ENCODE data around the gene ABO.
"Not testable (repeated sequence)": the region's sequence is repeated elsewhere in the genome, so short reads cannot be mapped to it uniquely, and the experiment has no call there.

The ABO gene

DNA sequence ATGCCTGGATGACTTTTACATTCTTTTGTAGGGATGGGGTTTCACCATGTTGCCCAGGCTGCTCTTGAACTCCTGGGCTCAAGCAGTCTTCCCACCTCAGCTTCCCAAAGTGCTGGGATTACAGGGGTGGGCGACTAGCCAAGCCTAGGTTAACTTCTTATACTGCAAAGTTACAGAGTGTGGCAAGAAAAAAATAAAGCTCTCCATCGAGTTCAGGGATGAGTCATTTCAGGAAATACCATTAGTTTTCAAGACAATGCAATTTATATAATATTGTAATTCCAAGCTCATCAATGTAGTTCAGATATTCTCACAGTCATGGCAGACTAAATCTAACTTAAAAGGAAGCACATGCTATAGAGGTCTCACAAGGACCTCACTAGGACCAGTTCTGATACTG is 11.5 kb upstream of the ABO start:
- no peak for DNase-seq

DNA sequence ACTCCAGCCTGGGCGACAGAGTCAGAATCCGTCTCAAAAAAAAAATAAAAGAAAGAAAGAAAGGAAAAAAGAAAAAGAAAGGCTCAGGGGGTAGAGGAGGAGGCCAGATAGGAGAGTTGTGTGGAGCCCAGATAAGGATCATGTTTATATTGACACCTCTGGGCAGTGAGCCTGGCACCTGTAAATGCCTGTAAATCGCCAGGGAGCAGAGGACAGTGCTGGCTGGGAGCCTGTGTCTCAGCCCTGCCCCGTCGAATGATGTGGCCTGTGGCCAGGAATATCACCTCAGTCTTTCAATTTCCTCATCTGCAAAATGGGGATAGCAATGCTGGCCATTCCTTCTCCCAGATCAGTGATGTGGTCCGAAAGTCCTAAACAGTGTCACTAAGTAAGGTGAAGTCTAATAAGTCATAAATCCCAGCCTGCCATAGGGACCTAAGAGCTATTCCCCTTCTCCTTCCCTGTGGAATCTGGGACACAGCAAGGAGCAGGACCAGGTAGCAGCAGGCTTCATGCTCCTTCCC is 10.3 kb upstream of the ABO start:
- DNase-seq, result no peak

DNA sequence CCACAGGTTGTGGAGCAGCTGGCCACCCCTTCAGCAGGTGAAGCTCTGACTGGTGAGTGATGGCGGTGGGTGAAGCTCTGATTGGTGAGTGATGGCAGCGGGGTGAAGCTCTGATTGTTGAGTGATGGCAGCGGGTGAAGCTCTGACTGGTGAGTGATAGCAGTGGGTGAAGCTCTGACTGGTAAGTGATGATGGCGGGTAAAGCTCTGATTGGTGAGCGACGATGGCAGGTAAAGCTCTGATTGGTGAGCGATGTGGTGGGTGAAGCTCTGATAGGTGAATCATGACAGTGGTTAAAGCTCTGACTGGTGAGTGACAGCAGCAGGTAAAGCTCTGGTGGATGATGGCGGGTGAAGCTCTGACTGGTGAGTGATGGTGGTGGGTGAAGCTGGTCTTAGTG is 9.4 kb upstream of the ABO start:
- DNase-seq, result no peak

DNA sequence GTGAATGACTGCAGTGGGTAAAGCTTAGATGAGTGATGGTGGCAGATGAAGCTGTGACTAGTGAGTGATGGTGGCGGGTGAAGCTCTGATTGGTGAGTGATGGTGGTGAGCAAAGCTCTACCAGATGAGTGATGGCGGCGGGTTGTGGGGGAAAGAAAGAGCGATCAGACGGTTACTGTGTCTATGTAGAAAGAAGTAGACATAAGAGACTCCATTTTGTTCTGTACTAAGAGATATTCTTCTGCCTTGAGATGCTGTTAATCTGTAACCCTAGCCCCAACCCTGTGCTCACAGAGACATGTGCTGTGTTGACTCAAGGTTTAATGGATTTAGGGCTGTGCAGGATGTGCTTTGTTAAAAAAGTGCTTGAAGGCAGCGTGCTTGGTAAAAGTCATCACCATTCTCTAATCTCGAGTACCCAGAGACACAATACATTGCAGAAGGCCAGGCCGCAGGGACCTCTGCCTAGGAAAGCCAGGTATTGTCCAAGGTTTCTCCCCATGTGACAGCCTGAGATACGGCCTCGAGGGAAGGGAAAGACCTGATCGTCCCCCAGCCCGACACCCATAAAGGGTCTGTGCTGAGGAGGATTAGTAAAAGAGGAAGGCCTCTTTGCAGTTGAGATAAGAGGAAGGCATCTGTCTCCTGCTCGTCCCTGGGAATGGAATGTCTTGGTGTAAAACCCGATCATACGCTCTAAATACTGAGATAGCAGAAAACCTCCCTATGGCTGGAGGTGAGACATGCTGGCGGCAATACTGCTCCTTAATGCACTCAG is 8.4 kb upstream of the ABO start:
- not testable (repeated sequence) for DNase-seq

DNA sequence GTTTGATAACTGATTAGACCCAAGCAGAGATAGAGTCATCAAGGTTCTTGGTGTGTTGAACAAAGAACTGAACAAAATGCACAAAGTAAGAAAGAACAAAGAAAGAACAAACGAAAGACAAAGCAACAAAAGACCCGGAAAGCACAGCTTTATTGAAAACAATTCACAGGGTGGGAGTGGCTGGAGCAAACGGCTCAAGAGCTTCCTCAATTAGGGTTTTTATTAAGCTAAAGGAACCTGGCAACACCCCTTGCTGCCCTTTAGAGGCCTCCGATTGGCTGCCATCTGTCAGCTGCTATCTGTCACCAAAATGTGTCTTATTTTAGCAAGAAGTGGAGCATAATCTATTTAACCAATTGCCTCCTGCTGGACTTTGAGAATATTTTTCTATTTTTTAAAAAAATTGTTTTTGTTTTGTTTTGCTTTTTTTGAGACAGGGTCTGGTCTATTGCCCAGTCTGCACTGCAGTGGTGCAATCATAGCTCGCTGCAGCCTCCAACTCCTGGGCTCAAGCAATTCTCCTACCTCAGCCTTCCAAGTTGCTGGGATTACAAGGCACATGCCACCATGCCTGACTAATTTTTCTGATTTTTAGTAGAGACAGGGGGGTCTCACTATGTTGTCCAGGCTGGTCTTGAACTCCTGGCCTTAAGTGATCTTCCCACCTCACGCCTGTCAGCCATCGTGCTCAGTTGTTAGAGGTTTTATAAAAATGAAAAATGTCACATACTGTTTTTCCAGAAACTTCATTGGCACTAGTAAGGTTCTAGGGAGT is 7.7 kb upstream of the ABO start:
- no peak for DNase-seq

DNA sequence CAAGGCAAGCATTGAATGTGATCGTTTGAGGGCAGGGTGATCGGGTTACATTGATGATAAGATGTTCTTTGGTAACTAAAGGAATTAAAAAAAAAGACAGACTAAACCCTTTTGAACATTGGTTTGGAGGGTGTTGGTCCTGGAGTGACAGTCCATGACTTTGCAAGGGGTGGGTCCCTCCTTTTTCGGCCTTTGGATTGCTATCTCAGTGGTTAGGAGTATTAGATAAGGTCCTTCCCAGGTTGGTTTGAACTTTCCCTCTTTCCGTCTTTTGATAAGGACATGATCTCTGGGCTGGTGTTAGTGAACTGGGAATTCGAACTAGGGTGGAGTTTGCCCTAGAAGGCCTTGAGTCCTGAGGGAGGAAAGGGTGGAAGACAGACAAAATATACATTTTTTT is 5.4 kb upstream of the ABO start:
- DNase-seq, result no peak

DNA sequence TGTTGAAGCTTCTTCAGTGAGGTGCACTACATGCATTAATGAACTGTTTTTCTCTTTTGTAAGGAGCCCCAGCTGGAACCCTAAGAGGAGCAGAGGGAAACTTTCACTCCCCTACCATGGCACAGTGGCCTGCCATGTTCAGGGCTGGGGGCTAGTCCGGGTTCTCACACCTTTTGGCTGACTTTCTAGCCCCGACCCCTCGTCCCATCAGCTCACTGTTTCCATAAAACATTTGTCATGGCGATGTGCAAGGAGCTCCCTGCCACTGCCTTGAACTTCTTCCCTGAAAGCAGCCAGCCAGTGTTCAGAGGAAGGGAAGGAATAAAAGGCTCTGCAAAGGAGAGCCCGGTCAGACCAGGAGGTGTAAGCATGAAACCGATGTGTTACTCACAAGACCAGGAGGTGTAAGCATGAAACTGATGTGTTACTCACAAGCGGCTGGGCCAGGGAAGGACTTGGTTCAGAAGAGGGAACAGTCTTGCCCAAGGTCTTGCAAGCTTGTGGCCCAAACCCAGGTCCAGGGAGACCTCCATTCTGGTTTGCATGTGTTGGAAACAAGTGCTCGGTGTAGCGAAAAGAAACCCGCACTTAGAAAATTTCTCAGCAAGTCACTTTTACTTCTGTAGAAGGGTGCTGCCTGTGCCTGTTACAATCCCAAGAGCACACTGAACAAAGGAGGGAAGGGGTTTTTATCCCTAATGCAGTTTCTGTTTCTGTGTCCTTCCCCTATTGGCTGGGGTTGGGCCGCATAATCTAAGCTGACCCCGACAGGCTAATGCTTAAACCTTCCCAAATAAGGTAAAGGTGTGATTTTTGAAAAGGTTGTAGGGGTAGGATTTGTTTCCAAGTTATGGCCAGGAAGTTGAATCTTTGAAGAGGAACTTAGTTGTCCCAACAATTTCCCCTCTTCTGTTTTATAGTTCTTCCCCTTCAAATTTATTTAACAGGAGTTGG is 3.4 kb upstream of the ABO start:
- no peak for DNase-seq

DNA sequence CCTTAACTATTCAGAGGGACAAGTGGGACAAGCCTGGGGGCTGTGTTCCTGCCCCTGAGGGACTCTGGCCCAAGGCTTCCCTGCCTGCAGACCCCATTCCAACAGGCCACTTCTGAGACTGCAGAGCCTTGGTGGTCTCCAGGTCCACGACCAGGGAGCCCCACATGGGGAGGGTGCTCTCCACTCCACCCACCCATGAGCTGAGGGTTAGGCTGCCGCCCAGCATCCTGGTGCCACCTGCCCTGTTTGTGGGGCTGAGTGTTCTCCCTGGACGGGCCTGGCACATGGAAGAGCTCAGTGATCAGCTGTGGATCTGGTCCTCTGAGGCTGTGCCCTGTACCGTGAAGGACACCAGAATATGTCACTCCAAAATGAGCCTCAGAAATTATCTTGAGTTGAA is 2.5 kb upstream of the ABO start:
- no peak for DNase-seq

DNA sequence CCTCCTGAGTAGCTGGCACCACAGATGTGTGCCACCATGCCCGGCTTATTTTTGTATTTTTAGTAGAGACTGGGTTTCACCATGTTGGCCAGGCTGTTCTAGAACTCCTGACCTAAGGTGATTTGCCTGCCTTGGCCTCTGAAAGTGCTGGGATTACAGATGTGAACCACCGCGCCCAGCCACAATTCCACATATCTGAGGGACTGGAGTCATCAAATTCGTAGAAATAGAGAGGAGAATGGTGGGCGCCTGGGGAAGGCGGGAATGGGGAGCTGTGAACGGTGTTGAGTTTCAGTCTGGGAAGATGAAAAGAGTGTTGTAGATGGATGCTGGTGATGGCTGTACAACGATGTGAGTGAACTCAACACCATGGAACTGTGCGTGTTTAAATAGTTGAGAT is 1.9 kb upstream of the ABO start:
- no peak for DNase-seq

DNA sequence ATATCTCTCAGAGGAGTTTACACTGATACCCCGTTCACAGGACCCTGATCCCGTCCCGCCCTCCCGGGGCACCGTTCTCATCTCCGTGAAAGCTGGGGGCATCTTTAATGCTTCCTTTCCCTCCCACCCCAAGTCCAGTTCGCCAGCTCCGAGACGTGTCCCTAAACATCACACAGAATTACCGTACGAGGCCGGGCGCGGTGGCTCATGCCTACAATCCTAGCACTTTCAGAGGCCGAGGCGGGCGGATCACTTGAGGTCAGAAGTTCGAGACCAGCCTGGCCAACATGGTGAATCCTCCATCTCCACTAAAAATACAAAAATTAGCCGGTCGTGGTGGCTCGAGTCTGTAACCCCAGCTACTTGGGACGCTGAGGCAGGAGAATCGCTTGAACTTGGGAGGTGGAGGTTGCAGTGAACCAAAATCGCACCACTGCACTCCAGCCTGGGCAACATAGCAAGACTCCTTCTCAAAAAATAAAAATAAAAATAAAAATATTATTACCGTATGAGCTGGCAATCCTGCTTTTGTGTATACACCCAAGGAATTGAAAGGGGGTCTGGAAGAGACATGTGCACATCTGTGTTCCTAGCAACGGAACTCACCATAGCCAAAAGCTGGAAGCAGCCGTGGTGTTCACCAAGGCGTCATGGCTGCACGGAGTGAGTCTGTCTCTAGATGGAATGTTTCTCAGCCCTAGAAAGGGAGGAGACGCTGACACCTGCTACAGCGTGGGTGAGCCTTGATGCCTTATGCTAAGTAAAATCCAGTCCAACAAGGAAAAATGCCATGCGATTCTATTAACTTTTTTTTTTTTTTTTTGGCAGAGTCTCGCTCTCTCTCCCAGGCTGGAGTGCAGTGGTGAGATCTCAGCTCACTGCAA is 1.2 kb upstream of the ABO start:
- no peak for DNase-seq

DNA sequence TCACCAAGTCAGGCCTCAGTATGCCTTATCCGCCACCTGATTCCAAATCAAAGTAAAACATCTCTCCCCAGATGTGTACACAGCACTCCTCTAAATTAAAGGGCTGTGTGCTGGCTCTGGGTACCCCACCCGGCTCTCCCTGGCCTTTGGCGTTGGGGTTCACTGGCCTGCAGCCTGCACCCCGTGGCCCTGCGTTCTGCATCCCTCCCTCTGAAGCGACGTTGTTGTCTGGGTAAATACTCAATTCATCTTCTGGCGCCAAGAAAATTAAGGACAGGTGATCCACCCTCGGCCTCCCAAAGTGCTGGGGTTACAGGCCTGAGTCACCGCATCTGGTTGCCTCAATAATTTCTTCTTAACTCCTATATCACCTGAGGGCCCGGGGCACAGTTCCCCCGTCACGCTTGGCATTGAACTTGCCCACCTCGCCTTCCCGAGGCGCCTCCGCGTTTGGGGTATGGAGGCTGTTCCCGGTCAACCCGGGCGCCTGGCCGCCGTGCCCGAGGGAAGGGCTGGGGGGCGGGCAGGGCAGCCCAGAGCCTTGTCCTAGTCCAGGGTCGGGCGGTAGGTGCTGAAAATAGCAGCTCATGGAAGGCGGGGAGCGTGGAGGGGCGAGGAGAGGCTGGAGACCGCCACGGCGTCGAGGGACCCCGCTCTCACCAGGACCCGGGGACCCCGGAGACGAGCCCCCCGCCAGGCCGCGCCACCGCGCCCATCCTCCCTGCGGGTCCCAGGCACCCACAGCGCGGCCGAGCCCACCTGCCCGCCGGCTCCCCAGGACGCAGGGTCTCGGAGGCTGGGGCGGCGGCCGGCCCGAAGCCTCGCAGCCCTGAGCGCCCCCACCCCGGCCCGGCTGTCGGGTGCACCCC is 531 bp downstream of the ABO start:
- no peak for DNase-seq

DNA sequence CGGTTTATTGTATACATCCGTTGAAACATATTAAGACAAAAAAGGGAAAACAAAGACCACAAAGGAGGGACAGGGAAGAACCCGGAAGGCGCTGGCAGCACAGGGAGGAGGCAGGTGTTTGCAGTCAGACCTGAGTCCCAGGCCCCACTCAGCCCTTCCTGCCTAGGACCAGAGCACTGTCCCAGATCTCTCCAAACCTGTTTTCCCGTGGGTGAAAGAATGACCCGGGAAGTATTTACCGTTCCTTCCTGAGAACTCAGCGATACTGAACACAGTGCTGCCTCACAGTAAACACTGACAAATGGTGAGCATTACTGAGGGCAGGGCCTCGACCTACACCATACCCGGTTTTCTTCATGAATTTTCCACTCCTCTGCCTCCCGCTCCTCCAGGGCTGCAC is 1.2 kb downstream of the ABO start:
- no peak for DNase-seq

DNA sequence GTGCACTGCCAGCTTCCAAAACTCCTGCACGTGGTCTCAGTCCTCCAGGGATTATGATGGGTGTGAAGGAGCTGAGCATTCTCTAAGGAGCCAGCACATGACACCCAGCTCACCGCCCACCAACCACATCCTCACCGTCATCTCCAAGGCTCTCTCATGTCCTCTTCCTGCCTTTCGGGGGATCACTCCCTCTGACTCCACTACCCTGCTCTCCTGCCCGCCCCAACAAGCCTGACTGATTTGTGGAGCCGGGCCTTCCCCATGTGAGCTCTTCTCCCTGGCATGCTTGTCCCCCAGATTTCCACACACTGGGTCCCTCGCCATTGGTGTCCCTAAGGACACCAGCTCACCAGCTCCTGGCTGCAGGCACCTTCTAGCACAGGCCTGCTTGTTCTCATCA is 1.9 kb downstream of the ABO start:
- no peak for DNase-seq

DNA sequence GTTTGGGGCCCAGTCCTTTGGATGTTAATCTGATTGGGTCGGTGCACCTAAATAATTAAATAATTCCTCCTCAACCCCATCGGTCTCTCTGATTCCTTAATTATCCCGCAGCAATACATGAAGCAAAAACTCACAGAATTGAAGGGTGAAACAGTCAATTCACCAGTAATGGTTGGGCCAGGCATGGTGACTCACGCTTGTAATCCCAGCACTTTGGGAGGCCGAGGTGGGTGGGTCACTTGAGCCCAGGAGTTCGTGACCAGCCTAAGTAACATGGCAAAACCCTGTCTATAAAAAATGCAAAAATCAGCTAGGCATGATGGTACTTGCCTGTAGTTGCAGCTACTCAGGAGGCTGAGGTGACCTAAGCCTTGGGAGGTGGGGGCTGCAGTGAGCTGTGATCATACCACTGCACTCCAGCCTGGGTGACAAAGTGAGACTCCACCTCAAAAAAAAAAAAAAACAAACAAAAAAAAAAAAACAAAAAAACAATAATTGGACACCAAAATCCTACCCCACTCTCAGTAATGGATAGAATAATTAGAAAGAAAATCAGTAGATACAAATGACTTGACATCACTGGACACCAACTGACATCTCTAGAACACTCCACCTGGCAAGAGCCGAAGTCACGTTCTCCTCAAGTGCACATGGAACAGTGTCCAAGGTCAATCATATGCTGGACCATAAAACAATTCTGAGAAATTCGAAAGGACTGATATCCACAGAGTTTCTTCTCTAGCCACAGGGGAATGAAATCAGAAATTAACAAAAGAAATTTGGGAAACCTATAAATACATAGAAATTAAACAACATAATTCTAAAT is 5.3 kb downstream of the ABO start:
- DNase-seq, result no peak

DNA sequence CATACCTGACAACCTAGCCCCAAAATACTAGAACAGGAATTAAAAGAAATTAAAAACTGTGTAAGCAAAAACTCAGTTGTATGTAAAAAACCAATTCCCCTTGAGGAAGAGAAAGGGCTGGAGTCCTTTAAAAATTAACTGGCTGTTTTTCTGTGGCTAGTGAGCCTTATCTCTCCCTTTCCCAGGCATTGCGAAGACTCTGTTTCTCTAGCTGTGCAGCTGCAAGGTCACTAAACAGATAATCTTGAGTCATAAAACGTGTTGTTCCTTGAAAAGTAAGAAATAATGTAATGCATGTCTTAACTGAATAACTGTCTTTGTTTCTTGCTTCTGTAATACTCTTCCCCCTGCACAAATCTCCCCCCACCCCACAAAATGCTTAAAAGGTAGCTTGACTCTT is 5.9 kb downstream of the ABO start:
- DNase-seq, result not testable (repeated sequence)

DNA sequence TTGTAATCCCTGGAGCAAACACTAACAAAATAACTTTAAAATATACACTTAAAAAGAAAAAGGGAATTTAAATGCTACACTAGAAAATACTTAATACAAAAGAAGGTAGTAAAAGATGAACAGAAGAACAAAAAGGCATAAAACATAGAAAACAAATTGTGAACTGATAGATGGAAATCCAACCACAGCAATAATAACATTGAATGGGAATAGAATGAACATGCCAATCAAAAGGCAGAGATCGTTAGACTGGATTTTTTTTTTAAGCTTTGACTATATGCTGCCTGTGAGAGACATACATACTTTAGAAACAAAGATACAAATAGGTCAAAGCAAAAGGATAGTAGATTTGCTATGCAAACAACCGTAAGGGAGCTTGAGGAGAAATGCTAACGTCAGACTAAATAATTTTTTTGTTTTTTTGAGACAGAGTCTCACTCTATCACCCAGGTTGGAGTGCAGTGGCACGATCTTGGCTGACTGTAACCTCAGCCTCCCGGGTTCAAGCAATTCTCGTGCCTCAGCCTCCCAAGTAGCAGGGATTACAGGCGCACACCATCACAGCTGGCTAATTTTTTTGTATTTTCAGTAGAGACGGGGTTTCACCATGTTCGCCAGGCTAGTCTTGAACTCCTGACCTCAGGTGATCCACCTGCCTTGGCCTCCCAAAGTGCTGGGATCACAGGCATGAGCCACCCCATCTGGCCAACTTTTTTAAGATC is 6.5 kb downstream of the ABO start:
- no peak for DNase-seq

DNA sequence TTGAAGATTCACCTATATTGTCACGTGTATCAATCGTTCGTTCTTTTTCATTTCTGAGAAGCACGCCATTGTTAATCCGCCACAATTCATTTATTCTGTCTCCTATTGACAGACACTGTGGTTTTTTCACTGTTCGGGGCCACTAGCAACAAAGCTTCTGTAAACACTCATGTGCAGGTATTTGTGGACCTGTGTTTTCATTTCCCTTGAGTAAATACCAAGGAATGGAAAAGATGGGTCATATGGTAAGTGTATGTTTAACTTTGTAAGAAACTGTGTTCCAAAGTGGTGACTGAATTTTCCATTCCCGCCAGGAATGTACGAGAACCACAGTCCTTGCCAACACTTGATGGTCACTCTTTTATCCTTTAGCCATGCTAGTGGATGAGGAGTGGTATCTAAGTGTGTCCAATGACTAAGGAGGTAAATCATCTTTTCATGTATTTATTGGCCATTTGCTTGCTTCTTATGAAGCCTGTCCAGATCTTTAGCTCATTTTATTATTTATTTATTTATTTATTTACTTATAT is 10.7 kb downstream of the ABO start:
- no peak for DNase-seq

DNA sequence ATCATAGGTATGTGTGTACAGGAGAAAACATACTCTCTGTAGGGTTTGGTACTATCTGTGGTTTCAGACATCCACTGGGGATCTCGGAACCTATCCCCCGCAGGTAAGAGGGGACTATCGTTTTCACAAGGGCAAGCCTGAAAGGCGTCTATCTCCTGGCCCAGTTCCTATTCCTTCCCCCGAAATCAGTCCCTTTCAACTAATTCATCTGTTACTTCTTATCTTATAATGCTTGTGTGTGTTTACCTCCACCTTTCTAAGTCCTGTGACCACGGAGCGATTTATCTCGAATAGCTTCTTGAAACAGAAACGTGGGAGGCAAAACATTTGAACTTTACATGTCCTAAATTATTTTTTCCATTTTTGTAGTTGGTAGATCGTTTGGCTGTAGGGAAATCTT is 11.4 kb downstream of the ABO start:
- DNase-seq, result no peak

DNA sequence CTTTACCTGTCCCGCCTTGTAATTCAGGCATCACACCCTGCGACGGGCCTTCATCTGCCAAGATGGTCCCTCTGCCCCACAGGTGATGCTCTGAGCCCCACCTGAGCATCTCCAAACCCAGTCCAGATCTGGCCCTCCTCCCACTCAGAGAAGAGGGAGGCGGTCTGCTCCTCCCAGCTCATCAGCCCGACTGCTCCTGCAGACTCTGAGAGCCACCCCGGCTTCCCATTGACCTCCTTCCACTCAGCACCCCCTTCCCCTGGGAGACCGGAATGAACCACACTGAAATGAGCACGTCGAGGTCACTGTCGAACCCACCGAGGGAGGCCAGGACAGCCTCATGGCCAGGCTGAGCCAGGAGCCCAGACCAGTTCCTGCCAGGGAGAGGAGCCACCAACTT is 12.8 kb downstream of the ABO start:
- no peak for DNase-seq
